SKM-1 treated with dmso at 0.1 percent for 144 hours (cell line): ENCODE results near the gene UGT1A9.
"Not testable (repeated sequence)": the region's sequence is repeated elsewhere in the genome, so short reads cannot be mapped to it uniquely, and the experiment has no call there.

Experiments
- DNase-seq: peaks from one replicate; lab custom pipeline; 2025; ENCODE audit not compliant: unreplicated experiment; lab: John Stamatoyannopoulos, UW

UGT1A9 gene

GRCh38 chr2:233680361-233681045 is 8.8 kb downstream of the UGT1A9 start:
- DNase-seq, result no peak

- no peak for DNase-seq
Observed at GRCh38 chr2:233681521-233682099, 9.9 kb downstream of the UGT1A9 start, which contains the start of gene UGT1A7. UGT1A7 (plus strand) TSS chr2:233681901; CDS start chr2:233681938, 37 bp downstream.

- DNase-seq, result no peak
Observed at GRCh38 chr2:233684640-233685039, 12.9 kb downstream of the UGT1A9 start.

DNA sequence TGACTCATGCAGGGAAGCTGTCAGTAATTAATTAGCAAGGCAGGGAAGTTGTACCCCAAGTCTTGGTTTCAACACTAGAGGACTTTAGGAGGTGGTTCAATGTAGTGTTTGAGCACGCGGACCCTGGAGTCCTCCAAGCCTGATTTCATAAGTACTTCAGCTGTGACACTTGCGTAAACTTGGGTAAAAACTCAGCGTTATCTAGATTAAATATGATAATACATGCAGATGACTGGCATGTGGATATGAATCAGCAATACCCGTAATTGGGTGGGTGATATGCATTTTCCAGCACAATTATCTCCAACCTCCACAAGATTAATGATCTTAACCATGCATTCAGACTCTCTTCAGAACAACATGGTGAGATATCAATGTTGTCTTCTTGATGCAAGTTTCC is 15.2 kb downstream of the UGT1A9 start:
- DNase-seq, result no peak

- no peak for DNase-seq
Observed at GRCh38 chr2:233688341-233688740, 16.6 kb downstream of the UGT1A9 start.

DNA sequence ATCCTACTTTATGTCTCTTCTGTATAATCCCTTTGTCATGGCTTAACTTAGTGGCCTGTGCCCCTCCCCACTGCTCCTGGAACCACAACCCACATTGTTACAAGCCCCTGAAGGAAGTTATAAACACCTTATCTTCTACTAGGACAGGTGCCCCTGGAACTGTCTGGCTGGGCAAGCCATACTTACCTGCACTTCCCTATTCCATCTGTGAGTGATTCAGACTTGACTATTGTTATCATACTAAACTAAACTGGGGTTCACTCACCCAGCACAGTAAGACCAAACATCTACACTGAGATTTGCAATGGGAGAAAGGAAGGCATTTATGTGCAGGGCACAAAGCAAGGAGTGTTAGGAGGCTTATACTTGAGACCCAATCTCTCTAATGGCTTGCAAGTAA is 17.3 kb downstream of the UGT1A9 start:
- DNase-seq, result no peak

DNA sequence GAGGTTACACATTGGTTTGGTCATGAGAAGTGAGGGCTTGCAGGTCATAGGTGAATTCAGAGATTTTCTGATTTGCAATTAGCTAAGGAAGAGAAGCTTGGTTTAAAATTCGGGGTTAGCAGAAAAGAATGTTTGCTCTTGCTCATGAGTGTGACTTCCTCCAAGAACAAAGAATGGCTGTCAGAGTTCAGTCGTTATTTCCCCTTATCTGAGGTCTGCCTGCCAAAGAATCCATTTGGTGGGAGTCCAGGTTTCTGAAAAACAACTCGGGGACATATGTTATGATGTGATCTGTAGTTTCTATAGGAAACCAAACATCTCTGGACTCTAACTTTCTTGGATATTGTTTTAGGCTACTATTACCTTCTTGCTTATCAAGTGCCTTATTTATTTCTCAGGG is 17.8 kb downstream of the UGT1A9 start:
- no peak for DNase-seq

- DNase-seq, result no peak
Observed at GRCh38 chr2:233690444-233690843, 18.7 kb downstream of the UGT1A9 start.

GRCh38 chr2:233691443-233692433 is 20.0 kb downstream of the UGT1A9 start:
- no peak for DNase-seq

GRCh38 chr2:233692648-233693047 is 20.9 kb downstream of the UGT1A9 start, which contains the start of gene UGT1A6:
UGT1A6 (plus strand) TSS chr2:233692890; CDS start chr2:233693005, 115 bp downstream.
- no peak for DNase-seq

- DNase-seq, result no peak
Observed at GRCh38 chr2:233693963-233694362, 22.3 kb downstream of the UGT1A9 start.

- DNase-seq, result no peak
Observed at GRCh38 chr2:233698740-233699139, 27.0 kb downstream of the UGT1A9 start.

DNA sequence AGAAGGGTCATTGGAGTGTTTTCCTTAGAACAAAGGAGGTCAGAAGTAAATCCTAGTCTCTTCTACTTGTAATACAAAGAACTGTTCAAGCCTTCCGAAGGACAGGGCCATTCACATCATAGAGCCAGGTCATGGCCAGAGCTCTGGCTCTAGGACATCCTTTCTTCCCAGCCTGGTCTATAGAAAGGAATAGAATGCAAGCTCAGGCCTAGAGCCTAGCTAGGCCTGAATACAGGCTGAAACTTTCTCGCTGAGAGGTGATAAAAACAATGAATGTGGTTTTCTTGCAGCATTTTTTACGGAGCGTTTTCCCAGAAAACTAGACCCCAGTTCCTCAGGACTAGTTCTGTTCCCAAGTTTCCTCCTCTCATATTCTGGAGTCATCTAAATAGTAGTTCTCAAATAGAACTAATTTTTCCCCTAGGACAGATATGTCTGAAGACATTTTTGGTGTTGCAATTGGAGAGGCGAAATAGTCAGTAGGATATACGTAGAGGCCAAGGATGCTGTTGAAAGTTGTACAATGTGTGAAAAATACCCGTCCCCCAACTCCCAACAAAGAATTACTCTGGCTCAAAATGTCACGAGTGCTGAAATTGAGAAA is 27.8 kb downstream of the UGT1A9 start:
- DNase-seq, result no peak

- DNase-seq, result no peak
Observed at GRCh38 chr2:233700028-233700635, 28.4 kb downstream of the UGT1A9 start.

- not testable (repeated sequence) for DNase-seq
Observed at GRCh38 chr2:233700842-233701241, 29.1 kb downstream of the UGT1A9 start.

- no peak for DNase-seq
Observed at GRCh38 chr2:233702238-233702637, 30.5 kb downstream of the UGT1A9 start.

DNA sequence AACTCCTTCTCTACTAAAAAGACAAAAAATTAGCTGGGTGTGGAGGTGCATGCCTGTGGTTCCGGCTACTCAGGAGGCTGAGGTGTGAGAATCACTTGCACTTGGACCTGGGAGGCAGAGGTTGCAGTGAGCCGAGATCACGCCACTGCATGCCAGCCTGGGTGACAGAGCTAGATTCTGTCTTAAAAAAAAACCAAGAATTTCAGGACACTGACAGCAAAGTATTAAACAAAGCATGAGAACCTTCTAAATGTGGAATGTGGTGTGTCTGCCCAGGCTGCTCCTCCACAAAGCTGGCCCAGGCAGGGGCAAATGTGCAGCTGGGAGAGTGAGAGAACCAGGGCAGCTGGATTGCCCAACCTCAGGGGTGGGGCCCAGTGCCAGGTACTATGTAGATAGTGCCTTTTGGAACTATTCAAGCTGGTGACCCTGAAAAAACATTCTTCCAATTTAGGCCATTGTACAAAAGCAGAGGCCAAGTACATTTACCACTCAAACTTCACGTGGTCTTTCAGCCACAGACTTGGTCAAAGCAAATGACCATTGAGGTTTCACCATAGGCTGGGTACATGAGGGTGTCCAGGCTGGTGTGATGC is 34.3 kb downstream of the UGT1A9 start:
- no peak for DNase-seq

- no peak for DNase-seq
Observed at GRCh38 chr2:233706720-233707119, 35.0 kb downstream of the UGT1A9 start.

DNA sequence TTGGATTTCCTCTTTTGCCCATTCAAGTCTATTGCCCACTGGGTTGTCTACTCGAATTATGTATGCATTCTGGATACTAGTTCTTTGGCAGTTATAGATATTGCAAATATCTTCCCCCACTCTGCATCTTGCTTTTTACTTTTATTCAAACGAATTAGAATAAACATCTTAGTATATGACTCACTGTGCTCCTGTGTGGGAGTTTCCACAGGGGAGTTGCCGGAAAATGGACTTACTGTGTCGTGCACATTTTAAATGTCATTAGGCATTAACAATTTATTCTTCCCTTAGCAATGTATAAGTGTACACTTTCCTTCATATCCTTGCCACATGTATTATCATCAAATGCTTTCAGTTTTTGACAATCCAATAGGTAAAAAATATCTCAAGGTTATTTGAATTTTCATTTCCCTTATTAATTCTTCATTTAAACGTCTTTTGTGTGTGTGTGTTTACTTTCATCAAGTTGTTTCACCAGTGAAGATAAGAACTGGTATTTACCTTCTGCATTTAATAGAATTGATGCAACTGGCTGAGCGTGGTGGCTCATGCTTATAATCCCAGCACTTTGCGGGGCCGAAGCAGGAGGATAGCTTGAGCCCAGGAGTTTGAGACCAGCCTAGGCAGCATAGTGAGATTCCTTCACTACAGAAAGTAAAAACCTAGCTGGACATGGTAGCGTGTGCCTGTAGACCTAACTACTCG is 36.4 kb downstream of the UGT1A9 start:
- no peak for DNase-seq

DNA sequence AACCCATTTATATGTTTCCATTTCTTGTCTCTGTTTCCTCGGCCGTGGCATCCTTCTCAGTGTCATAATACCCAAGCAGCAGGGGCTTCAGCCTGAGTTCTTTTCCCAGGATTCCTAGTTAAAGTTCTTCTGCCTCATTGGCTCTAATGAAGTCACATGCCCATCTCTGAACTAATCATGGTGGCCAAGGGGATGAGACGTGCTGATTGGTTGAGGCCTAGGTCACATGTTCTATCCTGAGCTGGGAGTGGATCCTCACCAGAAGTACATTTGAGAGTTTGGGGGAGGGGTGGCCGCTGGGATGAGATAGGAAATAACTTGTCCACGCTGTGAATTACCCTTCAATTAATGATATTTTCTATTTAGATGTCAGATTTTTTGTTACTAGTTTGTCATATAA is 37.2 kb downstream of the UGT1A9 start:
- DNase-seq, result no peak
